Measurements from ENCODE around the gene NDUFAF2.

DNA sequence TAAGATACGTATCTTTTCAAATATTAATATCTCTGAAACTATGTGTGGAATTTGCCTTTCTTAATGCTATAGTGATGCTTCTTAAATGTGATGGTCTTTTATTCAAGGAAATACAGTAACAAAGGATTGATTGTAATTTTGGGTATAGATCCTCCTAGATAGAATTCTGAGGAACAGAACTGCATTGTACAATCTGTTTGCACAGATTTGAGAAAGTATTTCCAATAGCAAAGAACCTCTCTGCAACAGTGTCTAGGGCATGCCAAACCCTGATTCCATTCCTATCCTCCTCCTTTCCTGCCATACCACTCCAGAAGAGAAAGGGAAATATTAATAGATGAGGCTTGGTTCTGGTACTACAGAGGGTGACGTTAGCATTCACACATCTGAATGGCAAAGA lies 206.9 kb downstream of the NDUFAF2 start:
- TF ChIP-seq, protein P1, sequence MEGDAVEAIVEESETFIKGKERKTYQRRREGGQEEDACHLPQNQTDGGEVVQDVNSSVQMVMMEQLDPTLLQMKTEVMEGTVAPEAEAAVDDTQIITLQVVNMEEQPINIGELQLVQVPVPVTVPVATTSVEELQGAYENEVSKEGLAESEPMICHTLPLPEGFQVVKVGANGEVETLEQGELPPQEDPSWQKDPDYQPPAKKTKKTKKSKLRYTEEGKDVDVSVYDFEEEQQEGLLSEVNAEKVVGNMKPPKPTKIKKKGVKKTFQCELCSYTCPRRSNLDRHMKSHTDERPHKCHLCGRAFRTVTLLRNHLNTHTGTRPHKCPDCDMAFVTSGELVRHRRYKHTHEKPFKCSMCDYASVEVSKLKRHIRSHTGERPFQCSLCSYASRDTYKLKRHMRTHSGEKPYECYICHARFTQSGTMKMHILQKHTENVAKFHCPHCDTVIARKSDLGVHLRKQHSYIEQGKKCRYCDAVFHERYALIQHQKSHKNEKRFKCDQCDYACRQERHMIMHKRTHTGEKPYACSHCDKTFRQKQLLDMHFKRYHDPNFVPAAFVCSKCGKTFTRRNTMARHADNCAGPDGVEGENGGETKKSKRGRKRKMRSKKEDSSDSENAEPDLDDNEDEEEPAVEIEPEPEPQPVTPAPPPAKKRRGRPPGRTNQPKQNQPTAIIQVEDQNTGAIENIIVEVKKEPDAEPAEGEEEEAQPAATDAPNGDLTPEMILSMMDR (IDR thresholded peaks at IDR 0.05), result no peak
- no peak for TF ChIP-seq POLR2A (IDR thresholded peaks at IDR 0.05)

Data from thyroid gland (tissue), 4 donors.